PFSK-1 (cell line): ENCODE data around the gene APP.

ENCODE experiments used
- FOXP2 ChIP-seq: optimal IDR thresholded peaks from 2 replicates; pipeline ENCODE3; 2011; ENCODE audit warnings: borderline replicate concordance, control low read depth, inconsistent platforms; ENCODE audit not compliant: insufficient read depth; ENCODE audit errors: extremely low read length, extremely low read depth
- POLR2AphosphoS5 ChIP-seq: IDR thresholded peaks from 2 replicates; pipeline ENCODE4 v1.6.1; 2012; ENCODE audit warnings: low read depth, mild to moderate bottlenecking, control low read depth, low read length, moderate library complexity
- SIN3A ChIP-seq: IDR thresholded peaks from 2 replicates; pipeline ENCODE4 v1.6.1; 2012; ENCODE audit warnings: mild to moderate bottlenecking, low read length, moderate library complexity, borderline replicate concordance; ENCODE audit not compliant: insufficient read depth
- TAF1 ChIP-seq: IDR thresholded peaks from 2 replicates; pipeline ENCODE4 v1.6.1; 2012; ENCODE audit warnings: low read length, control low read depth, borderline replicate concordance; ENCODE audit not compliant: insufficient read depth
- TF ChIP-seq, protein P1 (sequence below), 2 experiments: IDR thresholded peaks; 2 replicates each; pipeline versions ENCODE4 v1.6.1 to v1.8.0; 2011 to 2012; ENCODE audit warnings: low read depth in 2 of 2, low read length in 2 of 2, control low read depth in 1 of 2, inconsistent platforms in 1 of 2, mild to moderate bottlenecking in 1 of 2, moderate library complexity in 1 of 2; ENCODE audit not compliant: insufficient read depth in 1 of 2

DNA sequence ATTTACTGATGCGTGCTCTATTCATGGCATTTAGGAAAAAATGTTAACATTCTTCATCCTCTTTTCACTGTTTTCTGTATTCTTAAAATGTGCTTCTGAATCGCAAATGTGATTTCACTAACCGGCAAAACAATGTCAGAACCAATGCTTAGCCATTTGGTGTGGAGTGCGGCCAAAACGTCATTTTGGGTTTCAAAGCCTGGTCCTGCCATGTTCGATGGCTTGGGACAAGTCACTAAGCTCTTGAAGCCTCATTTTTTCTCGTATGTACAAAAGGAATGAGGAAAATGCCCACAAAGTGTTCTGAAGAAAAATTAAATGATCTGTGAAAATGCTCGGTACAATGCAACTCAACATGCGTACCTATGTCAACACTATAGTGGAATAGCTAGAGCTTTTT is 175.3 kb downstream of the APP start:
- TF ChIP-seq POLR2AphosphoS5 (no peak), SIN3A (no peak), TAF1 (no peak), FOXP2 (no peak)
- TF ChIP-seq, protein P1, sequence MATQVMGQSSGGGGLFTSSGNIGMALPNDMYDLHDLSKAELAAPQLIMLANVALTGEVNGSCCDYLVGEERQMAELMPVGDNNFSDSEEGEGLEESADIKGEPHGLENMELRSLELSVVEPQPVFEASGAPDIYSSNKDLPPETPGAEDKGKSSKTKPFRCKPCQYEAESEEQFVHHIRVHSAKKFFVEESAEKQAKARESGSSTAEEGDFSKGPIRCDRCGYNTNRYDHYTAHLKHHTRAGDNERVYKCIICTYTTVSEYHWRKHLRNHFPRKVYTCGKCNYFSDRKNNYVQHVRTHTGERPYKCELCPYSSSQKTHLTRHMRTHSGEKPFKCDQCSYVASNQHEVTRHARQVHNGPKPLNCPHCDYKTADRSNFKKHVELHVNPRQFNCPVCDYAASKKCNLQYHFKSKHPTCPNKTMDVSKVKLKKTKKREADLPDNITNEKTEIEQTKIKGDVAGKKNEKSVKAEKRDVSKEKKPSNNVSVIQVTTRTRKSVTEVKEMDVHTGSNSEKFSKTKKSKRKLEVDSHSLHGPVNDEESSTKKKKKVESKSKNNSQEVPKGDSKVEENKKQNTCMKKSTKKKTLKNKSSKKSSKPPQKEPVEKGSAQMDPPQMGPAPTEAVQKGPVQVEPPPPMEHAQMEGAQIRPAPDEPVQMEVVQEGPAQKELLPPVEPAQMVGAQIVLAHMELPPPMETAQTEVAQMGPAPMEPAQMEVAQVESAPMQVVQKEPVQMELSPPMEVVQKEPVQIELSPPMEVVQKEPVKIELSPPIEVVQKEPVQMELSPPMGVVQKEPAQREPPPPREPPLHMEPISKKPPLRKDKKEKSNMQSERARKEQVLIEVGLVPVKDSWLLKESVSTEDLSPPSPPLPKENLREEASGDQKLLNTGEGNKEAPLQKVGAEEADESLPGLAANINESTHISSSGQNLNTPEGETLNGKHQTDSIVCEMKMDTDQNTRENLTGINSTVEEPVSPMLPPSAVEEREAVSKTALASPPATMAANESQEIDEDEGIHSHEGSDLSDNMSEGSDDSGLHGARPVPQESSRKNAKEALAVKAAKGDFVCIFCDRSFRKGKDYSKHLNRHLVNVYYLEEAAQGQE (IDR thresholded peaks at IDR 0.05; ENCODE audit: insufficient read depth in 1 of 2, low read depth in 2 of 2, low read length in 2 of 2), result no peak
